Activated naive CD4-positive, alpha-beta T cell treated with anti-CD3 and anti-CD28 coated beads, Interleukin-2, amount 50 U/mL, for 72 hours (primary cell): ENCODE measurements around the gene LHPP. TPM values are rescaled to one million over a fixed set of nuclear protein-coding genes. Genes with fewer than 3 reads are reported as not detected.
"Not testable (repeated sequence)": the region's sequence is repeated elsewhere in the genome, so short reads cannot be mapped to it uniquely, and the experiment has no call there.

Source experiments
- ATAC-seq, 2 donors: fragments of 150-1000 bp; cut with Tn5 transposase; 2 replicates each; pipeline ENCODE4 v1.10.0; 2021; ENCODE audit warnings: mild to moderate bottlenecking in 2 of 2, moderate library complexity in 2 of 2
- DNase-seq, 2 donors: peaks; one replicate each; pipeline ENCODE4 v3.0.0; 2021 to 2022; ENCODE audit warnings: low spot score in 2 of 2
- H3K27ac Mint-ChIP-seq, 2 donors: one replicate each; pipeline ENCODE4 v1.8.0; 2022; ENCODE audit warnings: mild to moderate bottlenecking in 2 of 2, mixed read lengths in 2 of 2
- H3K36me3 Mint-ChIP-seq, 2 donors: one replicate each; pipeline ENCODE4 v1.8.0; 2022; ENCODE audit warnings: mixed read lengths in 2 of 2
- H3K9me3 Mint-ChIP-seq, 2 donors: one replicate each; pipeline ENCODE4 v1.8.0; 2022; ENCODE audit warnings: mixed read lengths in 2 of 2
- total RNA-seq, 2 donors: library from RNA; stranded (reverse); gene quantifications; one replicate each; pipeline ENCODE4 v1.2.3, GENCODE V29; 2022

Gene LHPP
- total RNA-seq, 2 donors from 2014 or later = 12.5 to 13.0 TPM

- no peaks in the 10 kb centered on the region for H3K36me3 Mint-ChIP-seq
- no peaks in the 10 kb centered on the region for H3K9me3 Mint-ChIP-seq
- ATAC-seq (no peak), DNase-seq (no peak)
- no peak overlapping the region for H3K27ac Mint-ChIP-seq
Measured at GRCh38 chr10:124546055-124546369, 84.4 kb downstream of the LHPP start.

- Mint-ChIP-seq H3K36me3 (no peaks in the 10 kb centered on the region), H3K9me3 (no peaks in the 10 kb centered on the region), H3K27ac (no peak overlapping the region)
- ATAC-seq = no peak
- no peak for DNase-seq
Measured at GRCh38 chr10:124546957-124547646, 85.5 kb downstream of the LHPP start.

- no peaks in the 10 kb centered on the region for H3K36me3 Mint-ChIP-seq
- ATAC-seq (no peak), DNase-seq (no peak)
- H3K27ac Mint-ChIP-seq = no peak overlapping the region
- H3K9me3 Mint-ChIP-seq = no peaks in the 10 kb centered on the region
Measured at GRCh38 chr10:124547647-124548168, 86.1 kb downstream of the LHPP start.

GRCh38 chr10:124549171-124549570 lies 87.5 kb downstream of the LHPP start:
- not testable (repeated sequence) for DNase-seq, ATAC-seq, H3K36me3 Mint-ChIP-seq, H3K9me3 Mint-ChIP-seq, H3K27ac Mint-ChIP-seq

GRCh38 chr10:124550293-124551034 lies 88.8 kb downstream of the LHPP start:
- no peak for ATAC-seq
- Mint-ChIP-seq H3K36me3 (no peaks in the 10 kb centered on the region), H3K27ac (no peak overlapping the region), H3K9me3 (no peaks in the 10 kb centered on the region)
- DNase-seq = no peak

- Mint-ChIP-seq H3K27ac (no peak overlapping the region), H3K9me3 (no peaks in the 10 kb centered on the region), H3K36me3 (no peaks in the 10 kb centered on the region)
- ATAC-seq (no peak), DNase-seq (no peak)
Measured at GRCh38 chr10:124551097-124551496, 89.5 kb downstream of the LHPP start.

- ATAC-seq = no peak
- no peak for DNase-seq
- H3K9me3 Mint-ChIP-seq = no peaks in the 10 kb centered on the region
- H3K27ac Mint-ChIP-seq = no peak overlapping the region
- no peaks in the 10 kb centered on the region for H3K36me3 Mint-ChIP-seq
Measured at GRCh38 chr10:124551755-124552154, 90.1 kb downstream of the LHPP start.

- Mint-ChIP-seq H3K36me3 (no peaks in the 10 kb centered on the region), H3K9me3 (no peaks in the 10 kb centered on the region), H3K27ac (no peak overlapping the region)
- ATAC-seq (no peak), DNase-seq (no peak)
Measured at GRCh38 chr10:124552691-124553276, 91.2 kb downstream of the LHPP start.

GRCh38 chr10:124554085-124554858 lies 92.6 kb downstream of the LHPP start:
- H3K27ac Mint-ChIP-seq = no peak overlapping the region
- no peaks in the 10 kb centered on the region for H3K9me3 Mint-ChIP-seq
- no peak for ATAC-seq
- H3K36me3 Mint-ChIP-seq = no peaks in the 10 kb centered on the region
- no peak for DNase-seq

GRCh38 chr10:124557167-124557566 lies 95.5 kb downstream of the LHPP start:
- no peak for ATAC-seq
- no peaks in the 10 kb centered on the region for H3K36me3 Mint-ChIP-seq
- DNase-seq = no peak
- no peak overlapping the region for H3K27ac Mint-ChIP-seq
- peaks cover 0 to 5% of the 10 kb centered on the region in 2 donors for H3K9me3 Mint-ChIP-seq

- DNase-seq (no peak), ATAC-seq (no peak)
- peaks cover 0 to 5% of the 10 kb centered on the region in 2 donors for H3K9me3 Mint-ChIP-seq
- no peaks in the 10 kb centered on the region for H3K36me3 Mint-ChIP-seq
- no peak overlapping the region for H3K27ac Mint-ChIP-seq
Measured at GRCh38 chr10:124557648-124558338, 96.2 kb downstream of the LHPP start.

GRCh38 chr10:124558339-124559321 lies 97.0 kb downstream of the LHPP start:
- H3K9me3 Mint-ChIP-seq = peaks cover 0 to 5% of the 10 kb centered on the region in 2 donors
- no peak for DNase-seq
- no peaks in the 10 kb centered on the region for H3K36me3 Mint-ChIP-seq
- ATAC-seq = no peak
- no peak overlapping the region for H3K27ac Mint-ChIP-seq

- ATAC-seq (no peak), DNase-seq (no peak)
- H3K36me3 Mint-ChIP-seq = no peaks in the 10 kb centered on the region
- no peak overlapping the region for H3K27ac Mint-ChIP-seq
- peaks cover 0 to 5% of the 10 kb centered on the region in 2 donors for H3K9me3 Mint-ChIP-seq
Measured at GRCh38 chr10:124559372-124560132, 97.9 kb downstream of the LHPP start.

GRCh38 chr10:124560377-124561105 lies 98.9 kb downstream of the LHPP start:
- no peak overlapping the region for H3K27ac Mint-ChIP-seq
- DNase-seq (no peak), ATAC-seq (no peak)
- peaks cover 0 to 5% of the 10 kb centered on the region in 2 donors for H3K9me3 Mint-ChIP-seq
- H3K36me3 Mint-ChIP-seq = no peaks in the 10 kb centered on the region
